ENCODE measurements around the gene TWIST1.

Gene TWIST1

DNA sequence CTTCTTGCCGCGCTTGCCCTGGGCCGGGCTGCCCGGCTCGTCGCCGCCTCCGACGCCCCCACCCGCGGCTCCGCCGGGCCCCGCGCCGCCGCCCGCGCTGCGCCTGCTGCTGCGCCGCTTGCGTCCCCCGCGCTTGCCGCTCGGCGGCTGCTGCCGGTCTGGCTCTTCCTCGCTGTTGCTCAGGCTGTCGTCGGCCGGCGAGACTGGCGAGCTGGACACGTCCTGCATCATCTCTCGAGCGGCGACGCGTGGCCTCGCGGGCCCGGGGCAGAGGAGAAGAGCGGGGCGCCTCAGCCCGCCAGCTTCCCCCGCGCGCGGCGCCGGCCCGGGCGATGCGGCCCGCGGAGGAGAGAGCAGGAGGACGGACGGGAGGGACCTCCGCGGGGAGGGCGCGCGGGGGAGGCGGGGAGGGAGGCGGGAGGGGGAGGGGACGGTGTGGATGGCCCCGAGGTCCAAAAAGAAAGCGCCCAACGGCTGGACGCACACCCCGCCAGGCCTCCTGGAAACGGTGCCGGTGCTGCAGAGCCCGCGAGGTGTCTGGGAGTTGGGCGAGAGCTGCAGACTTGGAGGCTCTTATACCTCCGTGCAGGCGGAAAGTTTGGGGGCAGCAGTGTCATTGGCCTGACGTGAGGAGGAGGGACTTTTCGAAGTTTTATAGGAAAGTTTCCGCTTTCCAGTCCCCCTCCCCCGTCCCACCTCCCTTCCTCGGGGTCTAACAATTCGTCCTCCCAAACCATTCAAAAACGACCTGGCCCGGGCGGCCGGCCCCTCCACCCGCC lies at the start of gene TWIST1:
Gene TWIST1, minus strand, starts transcription at position 546 of the 779 bp plus-strand sequence. Its CDS starts 315 bp downstream, at position 231.
- FAIRE-seq: no peak

GRCh38 chr7:19161671-19162070 lies 44.2 kb upstream of the TWIST1 start:
- no peak for FAIRE-seq

GRCh38 chr7:19146699-19147098 lies 29.3 kb upstream of the TWIST1 start:
- FAIRE-seq: peak; percentile 46

DNA sequence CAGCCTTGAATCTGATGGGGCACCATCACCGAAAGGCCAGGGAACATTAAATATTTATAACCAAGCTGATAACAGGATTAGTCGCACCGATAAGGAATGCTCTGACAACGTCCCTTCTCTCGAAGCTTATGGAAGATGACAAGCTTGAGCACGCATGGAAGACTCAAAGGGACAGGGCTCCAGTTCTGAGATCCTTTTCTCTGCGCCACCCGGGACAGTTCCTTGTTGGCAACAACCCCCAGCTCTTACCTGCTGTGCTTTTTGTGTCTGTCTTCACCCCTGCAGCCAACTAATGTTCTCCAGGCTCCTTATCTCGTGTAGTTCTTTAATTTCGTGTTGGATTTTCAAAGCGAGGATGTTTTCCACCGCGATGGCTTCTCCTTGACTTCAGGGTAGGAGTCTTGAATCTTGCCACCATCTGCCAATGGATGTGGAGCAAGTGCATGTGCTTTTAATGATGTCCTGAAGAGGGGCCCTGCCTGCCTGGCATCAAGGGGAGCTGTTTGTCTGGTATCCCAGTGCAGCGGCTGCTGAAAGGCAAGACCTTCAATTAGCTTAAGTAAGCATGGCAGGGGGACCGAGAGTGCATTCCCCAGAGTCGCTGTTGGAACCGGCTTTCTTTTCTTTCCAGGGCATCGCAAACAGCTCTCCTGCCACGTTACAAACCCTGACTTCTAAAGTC lies 28.1 kb upstream of the TWIST1 start:
- no peak for FAIRE-seq

DNA sequence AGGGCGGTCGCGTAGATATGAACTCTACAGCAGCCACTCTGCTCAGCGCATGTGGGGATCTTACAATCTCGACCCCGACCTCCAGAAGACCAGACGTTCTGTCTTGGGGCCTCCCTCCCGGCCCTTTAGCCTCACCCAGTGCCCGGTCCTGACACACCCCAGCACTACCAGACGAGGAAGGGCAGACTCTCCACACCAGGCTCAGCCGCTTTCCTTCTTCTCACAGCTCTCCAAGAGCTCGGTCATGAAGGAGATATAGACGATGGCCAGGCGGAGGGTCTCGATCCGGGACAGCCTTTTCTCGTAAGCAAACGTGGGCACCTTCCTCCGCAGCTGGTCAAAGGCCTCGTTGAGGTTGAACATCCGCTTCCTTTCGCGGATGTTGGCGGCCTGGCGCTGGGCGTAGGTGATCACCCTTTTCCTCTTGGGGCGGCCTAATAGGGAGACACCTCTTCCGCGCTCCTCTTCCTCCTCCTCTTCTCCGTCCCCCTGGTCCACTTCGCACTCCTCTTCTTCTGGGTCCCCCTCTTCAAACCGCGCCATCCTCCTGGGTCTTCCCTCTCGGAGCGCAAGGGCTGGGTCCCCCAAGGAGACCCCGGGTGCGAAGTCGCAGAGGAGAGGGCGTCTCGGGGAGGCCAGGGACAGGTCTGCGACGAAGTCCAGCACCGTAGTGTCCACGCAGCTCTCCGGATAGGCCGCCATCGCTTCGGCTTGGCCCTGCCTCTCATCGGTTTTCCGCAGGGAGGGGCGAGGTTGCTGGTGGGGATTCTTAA lies 27.4 kb upstream of the TWIST1 start, which contains the start of gene FERD3L:
Gene FERD3L, minus strand, starts transcription at position 761 of the 773 bp plus-strand sequence. Its CDS starts 59 bp downstream, at position 702.
- no peak for FAIRE-seq

DNA sequence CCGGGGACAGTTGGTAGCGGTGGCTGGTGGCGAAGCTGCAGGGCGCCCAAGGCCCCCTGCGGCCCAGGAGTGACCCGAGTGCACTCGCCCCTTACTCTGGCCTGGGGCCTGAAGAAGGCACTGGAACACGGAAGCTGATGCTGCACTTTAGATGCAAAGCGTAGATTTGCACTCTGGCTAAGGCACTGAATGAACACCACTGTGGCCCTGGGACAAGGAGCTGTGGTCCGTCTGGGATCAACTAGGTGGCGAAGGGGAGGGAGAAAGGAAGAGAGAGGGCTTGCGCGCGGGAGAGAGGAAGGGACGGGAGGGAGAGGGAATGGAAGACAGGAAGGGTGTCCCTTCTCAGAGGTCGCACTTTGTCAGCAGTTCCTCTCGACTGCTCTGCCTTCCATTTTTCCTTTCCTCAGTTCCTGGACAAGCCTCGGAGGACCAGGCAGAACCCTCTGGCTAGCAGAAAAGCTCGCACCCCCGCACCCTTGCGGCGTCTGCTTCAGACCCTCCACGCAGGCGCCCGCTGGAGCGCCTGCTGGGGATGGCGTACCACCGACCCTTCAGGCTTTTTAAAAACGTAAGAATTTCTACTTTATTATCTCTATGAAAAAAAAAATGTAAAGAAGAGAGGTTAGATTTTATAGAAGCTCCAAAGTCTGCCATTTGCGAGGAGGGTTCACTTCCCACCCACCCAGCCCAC lies 26.6 kb upstream of the TWIST1 start:
- no peak for FAIRE-seq

DNA sequence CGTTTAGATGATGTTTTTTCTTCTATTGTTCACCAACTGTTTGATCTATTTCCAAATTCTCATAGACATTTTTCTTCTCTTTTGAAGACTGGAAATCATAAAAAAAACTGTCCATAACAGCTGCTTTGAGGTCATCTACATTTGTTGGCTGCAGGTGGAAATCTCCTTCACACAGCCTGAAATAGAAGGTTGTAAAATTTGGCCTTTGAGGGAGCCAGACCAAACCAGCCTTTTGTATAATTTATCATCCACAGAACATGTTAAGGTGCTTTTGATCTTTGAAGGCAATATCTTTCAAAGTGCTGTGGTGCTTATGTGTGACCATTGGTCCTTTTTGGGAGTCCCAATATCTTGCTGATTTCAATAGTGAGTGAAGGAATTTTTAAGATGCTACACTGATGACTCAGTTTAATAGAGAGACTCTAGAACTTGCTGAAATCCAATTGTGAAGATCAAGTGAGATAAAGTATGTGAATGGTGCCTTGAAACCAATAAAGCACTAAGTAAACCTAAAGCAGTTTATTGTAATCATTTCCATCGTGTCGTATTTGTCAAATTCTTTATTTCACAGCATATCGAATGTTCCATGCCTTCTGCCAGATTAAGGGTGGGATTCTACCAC lies 22.4 kb upstream of the TWIST1 start:
- FAIRE-seq: no peak

- FAIRE-seq: peak; percentile 82
These were observed 16.4 kb upstream of the TWIST1 start for GRCh38 chr7:19133886-19134285.

- FAIRE-seq: no peak
These were observed 16.0 kb upstream of the TWIST1 start for GRCh38 chr7:19133390-19133789.

- no peak for FAIRE-seq
These were observed 11.4 kb upstream of the TWIST1 start for GRCh38 chr7:19128856-19129255.

GRCh38 chr7:19121977-19122588 lies 4.6 kb upstream of the TWIST1 start:
- FAIRE-seq: peak; percentile 96

GRCh38 chr7:19119870-19120486 lies 2.5 kb upstream of the TWIST1 start:
- no peak for FAIRE-seq

DNA sequence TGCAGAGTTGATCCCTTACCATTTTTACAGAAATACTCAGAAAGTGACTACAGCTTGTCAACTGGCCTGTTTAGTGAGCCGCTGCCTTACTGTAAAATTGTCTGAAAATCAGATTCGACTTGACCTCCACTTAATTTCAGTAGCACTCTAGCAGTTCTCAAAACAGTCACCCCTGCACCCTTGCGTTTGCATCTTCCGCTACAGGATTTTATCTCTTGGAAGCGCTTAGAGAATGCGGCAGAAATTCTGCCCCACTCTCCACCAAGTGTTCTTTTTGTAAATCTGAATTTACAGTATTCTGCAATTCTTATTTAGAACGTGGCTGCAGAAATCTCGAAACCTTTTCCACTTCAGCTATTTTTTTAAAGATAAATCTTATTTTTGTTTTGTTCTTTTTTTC lies 1.9 kb upstream of the TWIST1 start:
- FAIRE-seq: no peak

DNA sequence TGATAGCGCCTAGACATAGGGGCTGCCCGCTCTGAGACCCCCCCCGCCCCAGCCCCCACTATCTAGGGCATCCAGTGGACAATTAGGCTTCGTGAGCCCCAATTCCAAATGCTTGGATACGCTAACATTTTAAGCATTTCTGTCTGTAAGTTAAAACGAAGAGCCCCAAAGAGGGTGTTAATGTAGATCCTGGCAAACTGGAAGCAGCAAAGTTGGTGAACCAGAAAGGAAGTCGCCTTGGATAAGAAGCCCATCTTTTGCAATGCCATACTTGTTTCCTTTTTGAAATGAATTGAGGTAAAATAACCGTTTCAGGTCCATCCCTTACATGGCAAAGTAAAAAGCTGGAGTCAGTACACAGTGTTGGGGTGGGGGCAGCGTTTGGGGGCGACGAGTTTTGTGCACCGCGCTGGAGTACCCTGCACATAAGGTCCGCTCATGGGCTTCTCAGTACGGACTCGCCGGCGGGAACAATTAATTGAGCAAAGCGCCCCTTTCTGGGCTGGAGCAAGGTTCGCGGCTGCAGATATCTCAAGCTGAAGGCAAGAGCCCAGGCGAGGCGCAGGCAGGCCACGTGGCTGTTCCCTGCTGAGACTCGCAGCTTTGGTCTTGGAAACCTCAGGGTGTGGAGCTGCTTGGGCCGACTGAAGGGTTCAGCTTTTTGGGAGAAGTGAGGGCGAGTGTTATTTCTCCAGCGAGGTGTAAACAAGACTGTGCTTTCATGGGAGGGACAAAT lies 1.4 kb upstream of the TWIST1 start:
- no peak for FAIRE-seq

- no peak for FAIRE-seq
These were observed 603 bp upstream of the TWIST1 start for GRCh38 chr7:19117870-19118608.

DNA sequence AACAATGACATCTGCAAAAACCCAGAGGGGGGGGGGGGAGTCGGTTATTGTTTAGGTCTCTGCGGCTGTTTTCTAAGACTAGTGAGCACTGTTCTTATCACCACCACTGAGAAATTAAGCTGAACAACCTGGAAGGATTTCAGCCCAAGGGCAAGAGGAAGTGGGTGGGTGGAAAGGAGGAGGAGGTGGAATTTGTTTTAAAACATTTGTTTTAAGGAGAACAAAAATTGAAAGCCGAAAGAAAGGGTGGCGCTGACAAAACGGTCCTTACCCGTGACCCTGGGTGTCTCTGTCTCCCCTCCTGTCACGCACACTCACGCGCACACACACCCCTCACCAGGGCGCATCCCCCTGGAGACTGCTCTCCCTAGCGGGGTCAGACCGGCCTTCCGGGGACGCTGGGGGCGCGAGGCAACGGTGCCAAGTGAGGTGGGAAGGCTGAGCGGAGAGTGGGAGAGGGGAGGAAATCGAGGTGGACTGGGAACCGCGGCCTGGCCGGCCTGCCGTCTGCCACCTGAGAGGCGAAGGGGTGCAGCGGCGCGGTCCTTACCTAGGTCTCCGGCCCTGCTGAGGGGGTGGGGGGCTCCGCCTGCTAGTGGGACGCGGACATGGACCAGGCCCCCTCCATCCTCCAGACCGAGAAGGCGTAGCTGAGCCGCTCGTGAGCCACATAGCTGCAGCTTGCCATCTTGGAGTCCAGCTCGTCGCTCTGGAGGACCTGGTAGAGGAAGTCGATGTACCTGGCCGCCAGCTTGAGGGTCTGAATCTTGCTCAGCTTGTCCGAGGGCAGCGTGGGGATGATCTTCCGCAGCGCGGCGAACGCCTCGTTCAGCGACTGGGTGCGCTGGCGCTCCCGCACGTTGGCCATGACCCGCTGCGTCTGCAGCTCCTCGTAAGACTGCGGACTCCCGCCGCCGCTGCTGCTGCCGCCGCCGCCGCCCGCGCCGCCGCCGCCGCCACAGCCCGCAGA lies 1.0 kb downstream of the TWIST1 start:
- FAIRE-seq: no peak

- FAIRE-seq: no peak
These were observed 2.9 kb downstream of the TWIST1 start for GRCh38 chr7:19114551-19114855.

DNA sequence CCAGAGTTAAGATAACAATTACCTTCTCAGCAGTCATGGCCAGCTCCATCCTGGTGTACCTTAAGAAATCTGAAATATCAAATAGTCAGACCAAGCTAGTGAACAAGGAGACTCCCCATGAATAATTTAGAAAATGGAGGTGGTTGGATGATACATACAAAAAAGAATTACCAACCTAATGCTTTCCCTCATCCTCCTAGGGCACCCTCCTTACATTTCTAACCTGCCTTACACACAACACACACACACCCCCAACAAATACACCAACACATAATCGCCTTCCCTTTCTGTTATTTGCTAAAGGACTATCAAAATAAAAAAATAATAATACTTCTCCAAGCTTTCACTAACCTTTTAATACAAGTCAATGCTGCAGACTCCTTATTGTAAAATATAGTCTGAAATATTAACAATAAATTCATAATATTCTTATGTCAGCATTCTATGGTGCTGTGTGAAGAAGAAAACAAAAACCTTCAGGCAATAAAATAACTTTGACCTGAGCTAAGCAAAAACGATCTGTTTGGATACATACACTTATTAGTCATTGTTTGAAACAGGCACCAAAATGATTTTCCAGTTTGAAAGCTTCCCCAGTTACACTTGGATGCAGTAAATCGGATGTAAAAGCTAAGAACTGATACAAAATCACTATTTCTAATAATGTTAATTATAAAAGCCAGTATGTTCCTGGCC lies 3.4 kb downstream of the TWIST1 start:
- FAIRE-seq: no peak

Data from endometrium (tissue), 2 donors.